Activated CD4-positive, alpha-beta T cell treated with anti-CD3 and anti-CD28 coated beads, Interleukin-2, amount 50 U/mL, for 1 hour (primary cell): Measurements from ENCODE around the gene GSS.
"Not testable (repeated sequence)": the region's sequence is repeated elsewhere in the genome, so short reads cannot be mapped to it uniquely, and the experiment has no call there.

Experiments used
- DNase-seq: peaks from one replicate; pipeline ENCODE4 v3.0.0-alpha.2; 2020

The GSS gene

DNA sequence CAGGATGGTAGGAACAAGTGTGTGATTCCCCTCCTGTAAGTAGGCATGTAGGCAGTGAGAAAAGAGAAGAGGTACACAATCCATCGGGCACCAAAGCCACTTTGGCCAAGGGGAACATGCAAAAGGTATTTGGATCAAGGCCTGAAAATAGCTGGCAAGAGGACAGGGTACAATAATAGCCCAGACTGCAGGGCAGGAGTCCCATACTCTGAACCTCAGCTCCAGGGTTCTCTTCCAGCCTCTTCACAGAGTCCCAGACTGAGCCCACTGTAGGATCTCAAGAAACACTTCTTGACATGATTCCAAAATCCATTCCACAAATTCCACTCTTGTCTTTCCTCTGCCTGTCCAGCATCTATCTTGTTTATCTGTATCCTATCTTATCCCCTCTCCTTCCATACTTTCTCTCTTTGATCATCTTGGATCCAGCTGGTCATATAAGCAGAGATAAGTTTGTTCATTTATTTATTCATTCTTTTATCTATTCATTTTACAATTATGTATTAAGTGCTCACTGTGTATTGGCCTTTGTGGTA lies 59.5 kb downstream of the GSS start:
- DNase-seq, result no peak

DNA sequence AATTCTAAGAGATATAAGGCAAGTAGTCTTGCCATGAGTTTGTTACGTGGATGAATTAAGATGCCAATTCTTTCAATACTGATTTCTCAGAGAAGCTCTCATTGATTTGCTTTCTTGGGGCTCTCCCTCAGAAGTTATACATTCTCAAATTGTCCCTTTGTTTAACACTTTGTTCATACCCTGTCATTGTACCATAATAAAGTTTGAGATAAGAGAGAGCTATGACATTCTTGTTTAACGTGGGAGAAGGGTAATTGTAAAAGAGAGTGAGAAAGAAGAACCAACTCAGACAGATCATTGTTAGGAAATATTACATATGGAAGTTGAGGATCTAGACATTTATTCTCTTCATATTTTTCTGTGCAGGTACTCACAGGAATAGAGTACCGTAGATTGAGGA lies 60.1 kb downstream of the GSS start:
- DNase-seq, result no peak

DNA sequence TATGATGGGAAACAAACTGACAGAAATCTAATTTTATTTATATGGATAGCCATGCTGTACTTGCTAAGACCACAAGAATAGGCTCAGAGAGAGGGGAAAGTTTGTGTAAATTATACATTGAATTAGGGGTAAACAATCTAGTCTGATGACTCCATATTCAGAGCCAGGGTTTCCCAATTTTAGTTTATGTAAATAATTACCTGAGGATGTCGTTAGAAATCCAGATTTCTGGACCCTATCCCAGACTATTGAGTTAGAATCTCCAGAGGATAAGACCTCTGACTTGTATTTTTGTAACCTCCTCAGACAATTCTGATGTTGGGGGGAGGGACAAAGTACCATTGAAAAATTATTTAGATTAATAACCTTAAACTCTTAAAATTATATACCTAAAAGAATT lies 60.9 kb downstream of the GSS start:
- no peak for DNase-seq

DNA sequence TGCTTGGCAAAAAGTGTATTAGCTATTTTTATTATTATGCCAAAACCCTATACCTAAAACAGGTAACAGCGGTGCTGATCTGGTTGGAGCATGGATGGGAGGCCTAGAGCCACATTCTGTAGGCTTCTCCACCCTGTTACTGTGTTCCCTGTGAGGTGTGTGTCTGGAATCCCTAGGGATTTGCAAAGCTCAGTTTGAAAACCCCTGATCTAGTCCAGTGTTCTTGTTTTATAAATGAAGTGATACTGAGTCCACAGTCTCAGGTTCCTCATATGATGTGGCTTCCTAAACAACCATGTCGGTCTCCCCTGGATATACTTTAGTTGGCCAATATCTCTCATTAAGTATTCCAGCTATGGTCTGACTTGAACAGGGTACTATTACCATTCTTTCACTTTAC lies 62.9 kb downstream of the GSS start:
- DNase-seq, result no peak

DNA sequence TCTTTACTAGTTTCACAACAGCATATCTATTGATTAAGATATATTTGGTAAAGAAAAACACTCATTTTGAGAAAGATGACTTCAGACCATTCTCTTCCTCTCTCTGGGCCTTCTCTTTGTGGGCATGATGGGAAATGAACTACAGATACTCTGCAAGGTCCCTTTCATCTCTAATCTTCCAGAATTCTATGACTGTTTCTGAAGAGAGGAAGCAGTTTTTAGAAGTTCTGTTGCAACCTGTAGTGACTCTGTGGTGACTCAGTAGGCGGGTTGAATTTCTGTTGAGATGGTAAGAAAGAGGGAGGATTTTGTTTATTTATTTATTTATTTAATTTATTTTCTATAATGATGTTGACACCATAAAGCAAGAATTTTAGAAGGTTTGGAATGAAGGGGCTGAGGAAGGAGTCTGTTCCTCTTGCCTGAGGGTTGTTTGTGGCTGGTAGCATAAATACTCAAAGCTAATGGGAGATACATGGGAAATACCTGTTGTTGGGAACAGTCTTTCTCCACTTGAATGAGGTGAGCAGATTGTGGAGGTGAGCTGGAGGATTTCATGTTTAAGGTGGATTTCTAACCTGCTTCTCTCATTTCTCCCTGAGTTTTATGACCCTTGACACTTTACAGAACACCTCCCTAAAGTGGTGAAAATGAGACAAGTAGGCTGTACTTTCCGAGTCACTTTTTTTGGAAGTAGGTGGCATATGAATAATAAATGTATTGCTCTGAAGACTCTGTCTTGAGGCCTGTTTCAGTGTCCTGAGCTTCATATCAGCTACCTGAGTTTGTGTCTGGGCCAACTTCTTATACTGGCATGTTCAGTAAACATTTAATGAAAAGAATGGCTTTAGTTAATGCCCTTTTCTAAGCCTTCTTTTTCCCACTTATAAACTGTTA lies 64.2 kb downstream of the GSS start:
- DNase-seq, result no peak

DNA sequence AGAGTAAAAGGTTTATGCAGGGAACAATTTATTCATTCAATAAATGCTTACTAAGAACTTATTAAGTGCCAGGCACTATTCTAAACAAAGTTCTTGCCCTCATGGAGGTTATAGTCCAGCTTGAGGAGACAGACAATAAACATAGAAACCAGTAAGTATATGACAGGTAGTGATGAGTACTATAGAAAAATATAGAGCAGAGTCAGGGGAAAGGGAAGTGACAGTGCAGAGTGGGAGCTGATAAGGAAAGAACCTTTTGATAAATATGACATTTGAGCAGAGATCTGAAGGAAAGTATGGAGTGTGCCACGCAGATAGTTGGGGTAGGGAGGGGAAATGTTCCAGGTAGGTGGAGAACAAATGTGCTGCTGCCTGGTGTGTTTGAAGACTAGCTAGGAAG lies 67.1 kb downstream of the GSS start:
- no peak for DNase-seq

DNA sequence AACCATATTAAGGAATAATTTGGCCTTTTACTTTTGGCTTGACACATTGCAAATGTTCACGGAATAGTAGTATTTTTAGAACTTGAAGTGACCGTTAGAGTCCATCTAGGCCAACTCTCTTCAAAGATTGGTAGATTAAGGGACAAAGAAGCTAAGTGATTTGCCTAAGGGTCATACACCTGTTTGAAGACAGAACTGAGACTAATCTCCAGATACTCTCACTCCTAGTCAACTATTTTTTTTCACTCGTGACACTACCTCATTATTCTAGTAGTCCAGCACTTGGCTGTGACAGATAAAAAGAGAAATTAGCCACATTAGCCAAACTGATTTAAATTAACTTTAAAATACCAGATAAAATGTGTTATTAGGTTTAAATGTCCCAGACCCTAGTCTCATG lies 68.6 kb downstream of the GSS start:
- DNase-seq, result no peak

DNA sequence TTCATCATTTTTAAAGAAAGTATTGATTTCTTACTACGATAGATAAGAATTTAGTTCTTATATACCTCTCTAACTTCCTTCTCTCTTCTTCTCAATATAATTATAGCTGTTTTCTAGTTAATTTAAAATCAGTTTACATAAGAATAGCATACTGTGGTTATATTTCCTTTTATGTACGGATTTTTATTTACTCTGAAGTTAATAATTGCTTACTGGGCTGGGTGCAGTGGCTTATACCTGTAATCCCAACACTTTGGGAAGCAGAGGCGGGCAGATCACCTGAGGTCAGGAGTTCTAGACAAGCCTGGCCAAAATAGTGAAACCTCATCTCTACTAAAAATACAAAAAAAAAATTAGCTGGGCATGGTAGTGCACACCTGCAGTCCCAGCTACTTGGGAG lies 69.5 kb downstream of the GSS start:
- DNase-seq, result no peak

DNA sequence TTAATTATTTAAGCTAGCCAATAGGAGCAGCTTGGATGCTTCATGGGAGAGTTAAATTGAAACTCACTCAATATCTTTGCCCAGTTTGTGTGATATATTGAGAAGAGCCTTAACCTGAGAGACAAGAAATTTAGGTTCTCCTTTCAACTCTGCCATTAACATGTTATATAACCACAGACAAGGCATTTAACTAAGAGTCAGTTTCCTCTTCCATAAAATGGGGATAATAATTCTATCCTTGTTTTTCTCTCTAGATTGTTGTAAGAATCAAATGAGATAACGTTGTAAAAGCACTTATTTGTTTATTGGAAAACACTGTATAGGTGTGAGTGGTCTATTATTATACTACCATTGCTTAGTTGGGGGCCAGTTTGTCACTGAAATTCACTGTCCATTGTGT lies 71.3 kb downstream of the GSS start:
- DNase-seq, result no peak

DNA sequence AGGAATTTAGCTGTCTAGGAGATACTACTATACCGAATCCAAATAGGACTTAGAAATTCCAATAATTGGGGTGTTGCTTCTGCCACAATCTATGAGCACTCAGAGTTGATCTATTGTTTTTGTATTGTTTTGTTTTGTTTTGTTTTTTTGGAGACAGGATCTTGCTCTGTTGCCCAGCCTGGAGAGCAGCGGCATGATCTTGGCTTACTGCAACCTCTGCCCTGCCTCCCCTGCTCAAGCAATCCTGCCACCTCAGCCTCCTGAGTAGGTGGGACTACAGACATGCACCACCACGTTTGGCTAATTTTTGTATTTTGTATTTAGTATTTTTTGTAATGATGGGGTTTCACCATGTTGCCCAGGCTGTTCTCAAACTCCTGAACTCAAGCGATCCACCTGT lies 71.8 kb downstream of the GSS start:
- no peak for DNase-seq

DNA sequence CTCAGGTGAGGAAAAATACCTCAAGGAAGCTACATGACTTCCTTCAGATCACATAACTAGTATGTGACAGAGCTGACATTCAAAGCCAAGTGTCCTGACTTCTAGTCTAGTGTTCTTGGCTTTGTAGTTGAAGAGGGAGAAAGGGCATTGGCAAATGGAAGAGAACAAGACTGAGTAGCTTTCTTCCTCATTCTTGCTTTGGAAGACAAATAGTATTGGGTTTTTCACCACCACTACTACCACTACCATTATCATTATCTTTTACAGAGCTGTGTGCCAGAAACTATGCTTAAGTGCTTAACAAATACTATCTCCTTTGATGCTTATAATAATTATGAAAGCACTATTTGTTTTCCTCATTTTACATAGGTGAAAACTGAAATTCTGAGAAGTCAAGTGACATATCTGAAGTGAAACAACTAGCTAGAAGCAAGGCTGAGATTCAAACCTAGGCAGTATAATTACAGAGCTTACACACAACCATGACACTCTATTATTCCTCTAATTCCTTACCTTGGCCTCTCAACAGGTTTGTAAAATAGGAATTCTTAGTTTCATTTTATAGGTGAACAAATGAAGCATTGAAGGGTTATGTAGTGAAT lies 72.4 kb downstream of the GSS start:
- DNase-seq, result no peak

DNA sequence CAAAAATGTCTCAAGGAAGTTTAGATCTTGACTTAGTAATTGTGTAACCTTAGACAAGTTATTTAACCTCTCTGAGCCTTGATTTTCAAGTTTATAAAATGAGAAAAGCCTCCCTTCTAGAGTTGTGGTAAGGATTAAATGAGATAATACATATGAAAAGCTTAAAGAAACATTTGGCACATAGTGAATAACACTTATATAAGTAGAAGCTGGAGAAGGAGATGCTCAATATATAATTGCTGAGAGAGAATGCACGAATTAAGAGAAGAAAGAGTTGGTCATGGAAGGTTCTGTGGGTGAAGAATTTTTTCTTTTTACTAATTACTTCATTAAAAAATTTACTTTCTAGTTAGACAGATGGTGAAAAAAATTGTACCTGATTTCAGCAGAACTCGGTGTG lies 73.9 kb downstream of the GSS start:
- no peak for DNase-seq

DNA sequence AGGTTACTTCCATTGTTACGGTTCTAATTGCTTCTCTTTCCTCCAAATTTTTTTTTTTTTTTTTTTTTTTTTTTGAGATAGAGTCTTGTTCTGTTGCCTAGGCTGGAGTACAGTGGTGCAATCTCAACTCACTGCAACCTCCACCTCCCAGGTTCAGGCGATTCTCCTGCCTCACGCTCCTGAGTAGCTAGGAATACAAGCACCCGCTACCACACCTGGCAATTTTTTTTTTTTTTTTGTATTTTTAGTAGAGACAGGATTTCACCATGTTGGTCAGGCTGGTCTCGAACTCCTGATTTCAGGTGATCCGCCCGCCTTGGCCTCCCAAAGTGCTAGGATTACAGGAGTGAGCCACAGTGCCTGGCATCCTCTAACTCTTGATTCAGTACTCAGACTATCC lies 74.6 kb downstream of the GSS start:
- DNase-seq, result not testable (repeated sequence)

DNA sequence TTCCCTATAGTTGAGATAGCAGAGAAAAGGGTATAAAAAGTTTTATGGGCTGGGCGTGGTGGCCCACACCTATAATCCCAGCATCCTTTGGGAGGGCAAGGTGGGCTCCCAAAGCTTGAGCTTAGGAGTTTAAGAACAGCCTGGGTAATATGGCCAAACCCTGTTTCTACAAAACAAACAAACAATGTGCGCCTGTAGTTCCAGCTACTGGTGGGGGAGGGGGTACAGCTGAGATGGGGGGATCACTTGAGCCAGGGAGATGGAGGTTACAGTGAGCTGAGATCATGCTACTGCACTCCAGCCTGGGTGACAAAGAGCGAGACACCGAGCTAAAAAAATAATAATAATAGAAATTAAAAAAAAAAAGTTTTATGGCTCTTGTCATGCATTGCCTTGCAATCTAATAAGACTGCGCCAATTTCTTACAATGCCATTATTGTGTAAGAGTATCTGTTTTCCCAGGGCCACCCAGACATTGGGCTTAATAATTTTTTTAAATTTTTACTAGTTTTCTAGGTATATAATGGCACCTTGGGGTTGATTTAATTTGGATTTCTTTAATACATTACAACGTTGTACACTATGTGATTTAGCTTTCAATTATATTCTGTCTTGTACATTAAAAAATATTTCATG lies 75.3 kb downstream of the GSS start:
- DNase-seq, result no peak
